Epithelial cell of prostate (primary cell): ENCODE results near the gene KCNAB1.
"Not testable (repeated sequence)": the region's sequence is repeated elsewhere in the genome, so short reads cannot be mapped to it uniquely, and the experiment has no call there.

Experiments
- DNase-seq: peaks from one replicate; pipeline ENCODE4 v3.0.0-alpha.2; 2011; ENCODE audit warnings: low read depth, low spot score
- H3K27ac ChIP-seq: fragments of 450-650 bp; 2 replicates; pipeline ENCODE4 v1.5.1; 2017; ENCODE audit warnings: mild to moderate bottlenecking

The KCNAB1 gene

DNA sequence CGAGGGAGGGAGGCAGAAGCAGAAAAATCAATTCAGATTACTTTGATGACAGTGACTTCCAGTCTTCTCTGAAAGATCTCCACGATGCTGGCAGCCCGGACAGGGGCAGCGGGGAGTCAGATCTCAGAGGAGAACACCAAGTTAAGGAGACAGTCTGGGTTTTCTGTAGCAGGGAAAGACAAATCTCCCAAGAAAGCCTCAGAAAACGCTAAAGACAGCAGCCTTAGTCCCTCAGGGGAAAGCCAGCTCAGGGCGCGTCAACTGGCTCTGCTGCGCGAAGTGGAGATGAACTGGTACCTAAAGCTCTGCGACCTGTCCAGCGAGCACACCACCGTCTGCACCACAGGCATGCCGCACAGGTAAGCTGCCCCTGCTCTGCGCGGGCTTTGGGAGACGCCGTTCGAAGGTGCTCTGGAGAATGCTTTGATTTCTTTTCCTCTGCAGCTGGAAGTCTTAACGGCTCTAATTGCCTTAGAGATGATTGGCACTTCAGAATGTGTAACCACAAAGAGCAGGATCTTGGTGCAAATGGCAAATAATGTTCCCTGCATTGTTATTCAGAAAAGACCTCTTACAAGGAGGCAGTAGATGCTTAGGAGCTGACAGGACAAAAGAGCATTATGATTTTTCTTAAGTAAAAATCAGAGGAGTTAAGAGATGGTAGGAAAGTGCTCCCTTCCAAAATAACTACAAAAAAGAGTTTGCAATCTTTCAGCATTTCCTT, at the start of gene KCNAB1:
TSS of gene KCNAB1 (plus strand) at position 51 of the 724 bp plus-strand sequence.
- H3K27ac ChIP-seq: no peak within 1 kb of the TSS

DNA sequence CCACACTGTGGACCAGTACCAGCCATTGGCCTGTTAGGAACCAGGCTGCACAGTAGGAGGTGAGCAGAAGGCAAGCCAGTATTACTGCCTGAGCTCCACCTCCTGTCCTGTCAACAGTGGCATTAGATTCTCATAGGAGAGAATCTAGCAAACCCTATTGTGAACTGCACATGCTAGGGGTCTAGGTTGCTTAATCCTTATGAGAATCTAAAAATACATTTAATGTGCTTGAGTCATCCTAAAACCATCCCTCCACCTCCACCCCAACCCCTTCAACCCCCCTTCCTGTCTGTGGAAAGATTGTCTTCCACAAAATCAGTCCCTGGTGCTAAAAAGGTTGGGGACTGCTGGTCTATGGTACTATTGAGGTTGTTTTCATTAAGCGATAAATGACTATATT, 49.3 kb upstream of the KCNAB1 start:
- no peak for DNase-seq
- no peak overlapping the region for H3K27ac ChIP-seq

More for the DNA sequence above, at the start of gene KCNAB1:
- DNase-seq: no peak

DNA sequence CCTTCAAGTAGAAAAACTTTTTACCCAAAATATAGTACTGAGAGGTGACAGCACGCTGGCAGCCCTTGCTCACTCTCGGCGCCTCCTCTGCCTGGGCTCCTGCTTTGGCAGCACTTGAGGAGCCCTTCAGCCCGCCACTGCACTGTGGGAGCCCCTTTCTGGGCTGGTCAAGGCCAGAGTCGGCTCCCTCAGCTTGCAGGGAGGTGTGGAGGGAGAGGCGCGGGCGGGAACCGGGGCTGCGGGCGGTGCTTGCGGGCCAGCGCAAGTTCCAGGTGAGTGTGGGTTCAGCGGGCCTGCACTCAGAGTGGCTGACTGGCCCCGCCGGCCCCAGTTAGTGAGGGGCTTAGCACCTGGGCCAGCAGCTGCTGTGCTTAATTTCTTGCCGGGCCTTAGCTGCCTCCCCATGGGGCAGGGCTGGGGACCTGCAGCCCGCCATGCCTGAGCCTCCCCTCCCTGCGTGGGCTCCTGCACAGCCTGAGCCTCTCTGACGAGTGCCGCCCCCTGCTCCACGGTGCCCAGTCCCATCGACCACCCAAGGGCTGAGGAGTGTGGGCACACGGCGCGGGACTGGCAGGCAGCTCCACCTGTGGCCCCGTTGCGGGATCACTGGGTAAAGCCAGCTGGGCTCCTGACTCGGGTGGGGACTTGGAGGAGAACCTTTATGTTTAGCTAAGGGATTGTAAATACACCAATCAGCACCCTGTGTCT, 47.3 kb upstream of the KCNAB1 start:
- DNase-seq: not testable (repeated sequence)

DNA sequence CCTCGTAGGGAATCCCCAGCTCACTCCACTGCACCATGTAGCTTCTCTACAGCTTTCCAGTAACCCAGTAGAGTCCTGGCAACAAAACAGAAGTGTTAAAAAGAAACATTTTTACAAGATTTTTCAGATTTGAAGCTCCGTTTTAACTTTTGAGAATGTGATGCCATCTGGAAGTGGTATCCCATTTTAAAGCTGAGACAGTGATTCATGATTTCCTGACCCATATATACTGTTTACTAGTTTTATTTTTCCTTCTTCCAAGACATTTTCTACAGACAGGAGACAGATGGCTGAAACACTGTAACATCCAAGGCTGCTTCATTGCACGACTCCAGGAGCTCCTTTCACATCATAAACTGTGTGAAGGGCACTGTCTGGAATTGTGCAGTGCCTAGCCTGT, 30.3 kb upstream of the KCNAB1 start:
- DNase-seq: no peak
- no peak overlapping the region for H3K27ac ChIP-seq

More for the DNA sequence above, 47.3 kb upstream of the KCNAB1 start:
- not testable (repeated sequence) for H3K27ac ChIP-seq

DNA sequence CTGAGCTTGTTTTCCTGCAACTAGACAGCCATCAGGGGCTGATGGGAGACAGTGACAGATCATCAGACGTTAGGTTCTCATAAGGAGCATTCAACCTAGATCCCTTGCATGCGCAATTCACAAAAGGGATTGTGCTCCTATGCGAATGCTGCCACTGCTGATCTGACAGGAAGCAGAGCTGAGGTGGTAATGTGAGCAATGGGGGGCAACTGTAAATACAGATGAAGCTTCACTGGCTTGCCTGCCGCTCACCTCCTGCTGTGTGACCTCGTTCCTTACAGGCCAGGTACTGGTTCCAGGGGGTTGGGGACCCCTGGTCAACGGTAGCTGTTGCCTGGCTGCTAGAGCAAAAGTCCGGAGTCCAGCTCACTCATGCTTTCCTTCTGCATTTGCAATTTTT, 26.4 kb upstream of the KCNAB1 start:
- DNase-seq: no peak
- no peak overlapping the region for H3K27ac ChIP-seq

DNA sequence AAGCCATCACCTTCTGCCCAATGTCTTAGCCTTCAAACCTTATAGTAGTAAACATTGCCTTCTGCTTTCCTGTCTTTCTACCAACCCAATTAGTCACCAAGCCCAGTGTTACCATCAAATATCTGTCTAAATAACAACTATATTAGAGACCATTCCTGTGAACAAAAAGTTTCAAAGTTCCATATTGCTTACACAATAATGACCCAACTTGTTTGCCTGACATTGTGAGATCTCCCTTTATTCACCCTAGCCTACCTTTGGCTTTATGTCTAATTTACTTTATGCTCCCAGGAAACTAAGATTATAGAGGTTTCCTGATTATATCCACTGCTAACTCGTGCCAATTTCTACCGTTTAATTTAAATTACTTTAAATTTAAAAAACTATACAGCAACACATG, 26.0 kb upstream of the KCNAB1 start:
- no peak overlapping the region for H3K27ac ChIP-seq
- DNase-seq: no peak

DNA sequence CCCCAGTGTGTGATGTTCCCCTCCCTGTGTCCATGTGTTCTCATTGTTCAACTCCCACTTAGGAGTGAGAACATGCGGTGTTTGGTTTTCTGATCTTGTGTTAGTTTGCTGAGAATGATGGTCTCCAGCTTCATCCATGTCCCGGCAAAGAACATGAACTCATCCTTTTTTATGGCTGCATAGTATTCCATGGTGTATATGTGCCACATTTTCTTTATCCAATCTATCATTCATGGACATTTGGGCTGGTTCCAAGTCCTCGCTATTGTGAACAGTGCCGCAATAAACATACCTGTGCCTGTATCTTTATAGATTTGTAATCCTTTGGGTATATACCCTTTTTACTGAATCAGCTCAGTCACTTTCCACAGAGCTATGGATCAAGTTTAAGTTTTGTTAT, 24.7 kb upstream of the KCNAB1 start:
- DNase-seq, H3K27ac ChIP-seq: not testable (repeated sequence)

DNA sequence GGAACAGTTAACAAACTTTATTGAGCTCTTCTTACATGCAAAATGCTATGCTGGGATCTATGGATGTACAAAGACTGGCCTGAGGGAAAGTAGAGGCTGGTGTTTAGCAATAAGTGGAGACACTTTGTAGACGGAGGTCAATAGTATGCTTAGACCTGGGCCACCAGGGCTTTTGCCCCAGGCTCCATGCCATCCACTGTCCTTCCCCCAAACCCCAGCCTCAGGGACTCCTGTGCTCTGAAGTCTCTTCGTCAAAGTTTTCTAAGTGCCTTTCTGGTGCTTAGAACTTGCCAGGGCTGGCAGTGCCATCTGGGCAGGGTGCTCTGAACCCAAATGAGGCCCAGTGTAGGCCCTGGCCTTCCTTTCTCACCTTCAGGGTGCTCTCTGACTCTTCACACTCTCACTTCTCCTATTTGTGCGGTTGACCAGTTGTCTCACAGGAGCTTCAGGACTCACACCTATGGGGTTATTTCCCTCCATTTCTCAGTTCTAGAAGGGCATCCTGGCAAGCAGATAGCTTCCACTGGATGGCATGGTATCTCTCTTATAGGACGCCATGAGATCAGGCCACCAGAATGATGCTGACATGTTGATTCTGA, 21.8 kb upstream of the KCNAB1 start:
- H3K27ac ChIP-seq: no peak overlapping the region
- DNase-seq: no peak

DNA sequence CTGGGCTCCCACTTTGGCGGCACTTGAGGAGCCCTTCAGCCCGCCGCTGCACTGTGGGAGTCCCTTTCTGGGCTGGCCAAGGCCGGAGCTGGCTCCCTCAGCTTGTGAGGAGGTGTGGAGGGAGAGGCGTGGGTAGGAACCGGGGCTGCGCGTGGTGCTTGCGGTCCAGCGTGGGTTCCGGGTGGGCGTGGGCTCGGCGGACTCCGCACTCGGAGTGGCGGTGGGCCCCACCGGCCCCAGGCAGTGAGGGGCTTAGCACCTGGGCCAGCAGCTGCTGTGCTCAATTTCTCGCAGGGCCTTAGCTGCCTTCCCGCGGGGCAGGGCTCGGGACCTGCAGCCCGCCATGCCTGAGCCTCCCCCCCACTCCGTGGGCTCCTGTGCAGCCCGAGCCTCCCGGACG, 21.0 kb upstream of the KCNAB1 start:
- DNase-seq, H3K27ac ChIP-seq: not testable (repeated sequence)

DNA sequence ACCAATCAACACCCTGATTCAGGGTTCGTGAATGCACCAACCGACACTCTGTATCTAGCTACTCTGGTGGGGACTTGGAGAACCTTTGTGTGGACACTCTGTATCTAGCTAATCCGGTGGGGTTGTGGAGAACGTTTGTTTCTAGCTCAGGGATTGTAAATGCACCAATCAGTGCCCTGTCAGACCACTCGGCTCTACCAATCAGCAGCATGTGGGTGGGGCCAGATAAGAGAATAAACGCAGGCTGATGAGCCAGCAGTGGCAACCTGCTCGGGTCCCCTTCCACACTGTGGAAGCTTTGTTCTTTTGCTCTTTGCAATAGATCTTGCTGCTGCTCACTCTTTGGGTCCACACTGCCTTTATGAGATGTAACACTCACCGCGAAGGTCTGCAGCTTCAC, 20.4 kb upstream of the KCNAB1 start:
- H3K27ac ChIP-seq, DNase-seq: not testable (repeated sequence)

DNA sequence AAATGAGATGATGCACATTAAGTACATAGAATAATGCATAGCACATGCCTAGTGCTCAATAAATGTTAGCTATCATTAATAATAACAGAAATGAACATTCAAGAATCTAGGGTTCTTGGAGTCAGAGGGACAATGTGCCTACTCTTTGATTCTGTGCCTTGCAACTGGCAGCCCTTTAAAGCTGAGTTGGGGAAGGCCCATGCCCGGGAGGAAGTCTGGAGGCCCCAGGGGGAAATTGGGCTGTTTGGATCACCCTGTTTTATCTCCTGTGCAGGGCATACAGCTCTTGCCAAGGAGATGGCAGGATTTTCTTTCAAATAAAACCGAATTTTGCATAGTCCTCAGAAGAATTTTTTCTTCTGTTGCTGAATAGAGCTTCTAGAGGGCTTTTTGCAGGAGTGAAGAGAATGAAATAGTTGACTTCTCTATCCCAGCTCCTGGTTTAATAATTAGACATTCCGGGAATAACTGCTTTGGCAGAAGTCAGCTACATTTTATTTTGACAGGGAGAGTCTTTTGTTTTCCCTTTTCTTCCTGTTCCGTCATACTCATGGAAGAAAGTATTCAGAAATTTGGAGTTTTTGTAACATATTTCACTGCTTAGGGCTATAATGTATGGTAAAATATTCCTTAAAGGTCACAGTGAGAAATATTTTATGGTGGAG, 18.0 kb upstream of the KCNAB1 start:
- H3K27ac ChIP-seq: no peak overlapping the region
- DNase-seq: no peak

DNA sequence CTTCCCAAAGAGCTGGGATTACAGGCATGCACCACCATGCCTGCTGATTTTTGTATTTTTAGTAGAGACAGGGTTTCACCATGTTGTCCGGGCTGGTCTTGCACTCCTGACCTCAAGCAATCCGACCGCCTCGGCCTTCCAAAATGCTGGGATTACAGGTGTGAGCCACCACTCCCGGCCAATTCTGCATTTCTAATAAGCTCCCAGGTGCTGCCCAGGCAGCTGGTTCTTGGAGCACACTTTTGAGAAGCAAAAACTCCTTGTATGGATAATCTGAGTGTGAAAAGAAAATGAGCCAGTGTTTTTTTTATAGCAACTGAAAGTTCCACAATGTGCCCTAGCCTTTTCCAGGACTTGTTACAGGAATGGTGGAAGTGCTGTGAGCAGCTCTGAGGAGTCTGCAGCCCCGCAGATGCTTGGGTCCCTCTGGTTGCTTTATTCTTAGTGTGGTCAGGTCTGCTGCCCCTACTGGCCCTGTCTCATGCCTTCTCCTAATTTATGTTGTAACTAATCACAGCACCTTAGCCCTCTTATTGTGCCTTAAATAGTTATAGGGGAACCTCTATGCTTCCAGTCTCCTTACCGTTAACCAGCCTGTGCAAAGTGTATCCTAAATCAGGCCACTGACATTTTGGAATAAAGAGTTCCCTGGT, 13.5 kb upstream of the KCNAB1 start:
- no peak for DNase-seq
- H3K27ac ChIP-seq: no peak overlapping the region

DNA sequence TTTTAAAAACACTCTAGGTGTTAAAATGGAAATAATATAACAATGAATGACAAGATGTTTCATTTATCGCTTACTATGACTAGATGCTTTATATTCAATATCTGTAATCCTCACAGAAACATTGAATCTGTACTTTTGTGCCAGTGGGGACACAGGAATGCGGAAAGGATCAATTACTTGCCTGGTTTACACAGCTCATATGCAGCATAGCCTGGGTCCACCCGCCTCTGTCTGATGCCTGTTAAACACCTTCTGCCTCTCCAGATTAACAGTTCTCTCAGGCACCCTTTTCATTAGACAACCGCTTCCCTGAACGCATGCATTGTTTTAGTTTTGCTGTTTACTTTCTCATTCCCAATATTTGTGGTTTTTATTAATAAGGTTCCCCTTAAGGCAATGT, 12.9 kb upstream of the KCNAB1 start:
- no peak for DNase-seq
- H3K27ac ChIP-seq: no peak overlapping the region

DNA sequence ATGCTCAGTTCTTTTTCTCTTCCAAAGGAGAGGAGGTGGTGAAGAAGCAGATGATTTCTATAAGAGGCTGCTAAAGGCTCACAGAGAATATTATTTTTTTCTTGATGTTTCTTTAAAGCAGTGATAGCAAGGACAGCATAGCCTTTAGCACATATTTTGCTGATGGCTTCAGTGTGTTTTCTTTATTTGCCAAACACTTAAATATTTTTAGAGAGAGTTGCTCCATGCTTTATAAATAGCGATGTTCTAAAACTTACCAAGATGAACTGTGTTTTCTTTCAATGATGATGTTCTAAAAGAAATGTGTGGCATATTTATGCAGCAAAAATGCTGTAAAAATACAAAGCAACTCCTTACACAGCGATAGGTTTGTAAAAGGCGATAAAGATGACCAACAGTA, 11.8 kb upstream of the KCNAB1 start:
- H3K27ac ChIP-seq: no peak overlapping the region
- no peak for DNase-seq

DNA sequence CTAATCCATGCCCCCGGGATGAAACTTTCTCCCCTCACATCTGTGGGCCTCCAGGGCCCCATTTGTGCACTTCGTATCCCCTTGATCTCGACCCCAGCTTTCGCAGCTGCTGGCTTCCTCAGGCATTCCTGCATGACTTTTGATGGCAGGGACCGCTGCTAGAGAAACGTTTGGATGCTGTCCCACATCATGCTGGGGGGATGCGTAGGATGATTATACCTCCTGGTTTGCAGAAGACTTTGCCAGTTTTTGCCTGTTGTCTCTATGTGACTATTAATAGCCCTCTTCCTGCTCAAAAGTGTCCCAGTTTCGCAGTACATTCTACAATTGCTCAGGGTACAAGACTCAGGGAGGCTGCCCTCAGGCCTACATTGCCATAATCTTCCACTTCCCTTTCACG, 10.4 kb upstream of the KCNAB1 start:
- DNase-seq: no peak
- no peak overlapping the region for H3K27ac ChIP-seq

DNA sequence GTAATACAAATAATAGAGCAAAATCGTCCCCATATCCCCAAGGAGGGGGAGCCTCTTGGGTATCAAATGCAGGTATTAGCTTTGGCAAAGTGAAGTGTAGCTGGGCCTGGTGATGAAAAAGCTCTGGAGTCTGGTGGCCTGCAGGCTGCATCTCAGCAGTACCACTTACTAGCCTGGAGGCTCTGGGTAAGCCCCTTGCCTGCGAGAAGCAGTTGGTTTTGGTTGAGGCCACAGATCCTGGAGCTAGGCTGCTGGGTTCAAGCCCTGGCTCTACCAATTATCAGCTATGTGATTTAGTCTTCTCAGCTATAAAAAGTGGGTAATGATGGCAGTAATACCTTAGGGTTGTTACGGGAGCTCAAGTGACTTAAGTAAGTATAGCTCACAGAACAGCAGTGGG, 6.1 kb downstream of the KCNAB1 start:
- DNase-seq: no peak
- H3K27ac ChIP-seq: no peak overlapping the region

DNA sequence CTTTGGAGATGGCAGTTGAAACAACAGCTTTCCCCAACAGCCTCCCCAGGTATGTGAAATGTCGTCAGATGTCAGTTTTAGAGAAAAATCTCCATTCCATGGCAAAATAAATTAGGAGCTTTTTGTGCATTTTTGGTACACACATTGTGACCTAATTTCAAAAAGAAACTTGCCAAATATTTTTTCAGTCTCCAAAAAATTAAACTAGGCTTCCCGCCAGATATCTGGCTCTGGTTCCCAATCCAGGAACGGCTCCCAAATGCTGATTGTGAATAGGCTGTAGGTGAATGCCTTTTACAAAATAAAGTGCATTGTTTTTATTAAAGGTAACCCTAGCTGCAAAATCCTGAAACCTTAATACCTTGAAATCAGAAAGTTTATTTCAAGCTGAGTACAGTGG, 10.9 kb downstream of the KCNAB1 start:
- H3K27ac ChIP-seq: no peak overlapping the region
- no peak for DNase-seq

DNA sequence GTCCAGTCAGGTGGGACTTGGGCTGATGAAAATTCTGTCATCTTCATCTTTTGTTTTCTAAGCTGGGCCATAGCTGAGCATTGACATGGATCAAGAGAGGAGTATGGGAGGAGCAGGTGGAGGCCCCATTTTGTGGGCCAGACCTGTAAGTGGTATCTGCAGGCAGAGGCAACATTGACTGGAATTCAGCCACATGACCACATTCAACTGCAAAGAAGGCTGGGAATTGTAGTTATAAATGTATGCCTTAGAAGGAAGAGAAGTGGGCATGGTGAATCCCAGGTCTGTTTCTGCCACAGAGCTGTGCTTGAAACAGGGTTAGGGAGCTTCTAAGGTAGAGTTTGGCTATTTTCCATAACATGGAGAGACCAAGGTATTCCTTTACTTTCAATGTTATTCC, 11.4 kb downstream of the KCNAB1 start:
- H3K27ac ChIP-seq: no peak overlapping the region
- DNase-seq: no peak

DNA sequence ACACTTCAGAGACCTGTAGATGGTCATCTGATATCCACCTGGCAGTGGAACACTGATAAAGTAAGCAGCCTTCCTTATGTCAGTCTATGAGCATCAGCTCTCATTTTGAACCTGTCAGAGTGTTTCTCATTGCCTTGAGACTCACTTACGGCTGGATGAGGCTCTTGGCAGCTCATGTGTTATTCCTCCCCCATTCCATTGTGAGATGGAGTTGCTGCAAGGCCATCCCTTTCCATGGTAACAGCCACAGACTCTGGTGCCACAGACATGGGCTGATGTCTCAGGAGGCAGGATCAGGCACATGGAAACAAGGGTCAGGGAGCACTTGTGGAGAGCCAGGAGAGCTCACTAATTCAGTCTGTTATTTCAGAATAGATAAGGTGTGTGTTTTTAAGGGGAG, 11.9 kb downstream of the KCNAB1 start:
- DNase-seq: no peak
- H3K27ac ChIP-seq: no peak overlapping the region

DNA sequence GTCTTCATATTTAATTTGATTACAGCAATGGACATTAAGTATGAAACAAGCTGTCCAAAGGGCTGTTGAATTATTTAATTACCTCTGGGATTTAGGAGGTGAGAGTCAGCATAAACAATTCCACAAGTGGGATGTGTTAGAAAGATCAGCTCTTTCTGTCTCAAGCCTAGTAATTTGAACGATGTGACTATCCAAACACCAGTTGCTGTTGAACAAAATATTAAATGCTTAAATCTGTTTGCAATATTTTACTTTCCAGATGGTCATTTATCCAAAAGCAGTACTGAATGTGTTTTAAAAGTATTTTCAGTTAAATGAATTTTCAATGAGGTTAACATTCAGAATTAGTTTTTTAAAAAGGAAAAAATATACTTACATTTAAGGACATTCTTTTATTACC, 12.7 kb downstream of the KCNAB1 start:
- H3K27ac ChIP-seq: no peak overlapping the region
- DNase-seq: no peak
